Epithelial cell of proximal tubule (primary cell): ENCODE results near the gene SULT6B1. TPM values are rescaled to one million over a fixed set of nuclear protein-coding genes. Genes with fewer than 3 reads are reported as not detected.
"Not testable (repeated sequence)": the region's sequence is repeated elsewhere in the genome, so short reads cannot be mapped to it uniquely, and the experiment has no call there.

Experiments
- DNase-seq: peaks from one replicate; pipeline ENCODE4 v3.0.0-alpha.2; 2011; ENCODE audit warnings: low read depth
- H3K4me3 ChIP-seq: 2 replicates; pipeline ENCODE4 v1.5.1; 2011; ENCODE audit warnings: low read depth, mild to moderate bottlenecking, low read length
- total RNA-seq: library from RNA; depleted of rRNA; stranded (reverse); fragments of >200 nt; gene quantifications from 2 replicates; pipeline ENCODE4 v1.2.3, GENCODE V29; 2015
- TF ChIP-seq, protein P1 (sequence below): conservative IDR thresholded peaks from 2 replicates; pipeline ENCODE4 v1.5.1; 2012; ENCODE audit warnings: low read depth, mild to moderate bottlenecking, low read length

The SULT6B1 gene
- total RNA-seq, 1 donor from 2014 or later, result not detected

DNA sequence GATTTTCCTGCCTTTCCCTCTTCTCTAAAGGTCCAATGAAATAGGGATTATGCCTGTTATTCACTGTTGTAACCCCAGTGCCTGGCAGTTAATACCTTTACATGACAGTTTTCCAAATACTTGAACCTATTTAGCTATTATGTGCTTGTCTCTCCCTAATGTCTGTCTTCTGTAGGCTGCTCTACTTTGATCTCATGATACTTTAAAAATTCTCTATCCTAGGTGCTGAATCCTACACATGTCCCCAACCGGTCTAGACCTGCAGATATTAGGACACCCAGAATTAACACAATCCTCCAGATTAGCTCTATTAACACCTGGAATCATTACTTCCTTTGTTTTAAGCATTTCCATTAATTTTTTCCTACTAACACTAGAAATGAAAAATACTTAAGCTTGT lies 35.6 kb upstream of the SULT6B1 start:
- TF ChIP-seq, protein P1, sequence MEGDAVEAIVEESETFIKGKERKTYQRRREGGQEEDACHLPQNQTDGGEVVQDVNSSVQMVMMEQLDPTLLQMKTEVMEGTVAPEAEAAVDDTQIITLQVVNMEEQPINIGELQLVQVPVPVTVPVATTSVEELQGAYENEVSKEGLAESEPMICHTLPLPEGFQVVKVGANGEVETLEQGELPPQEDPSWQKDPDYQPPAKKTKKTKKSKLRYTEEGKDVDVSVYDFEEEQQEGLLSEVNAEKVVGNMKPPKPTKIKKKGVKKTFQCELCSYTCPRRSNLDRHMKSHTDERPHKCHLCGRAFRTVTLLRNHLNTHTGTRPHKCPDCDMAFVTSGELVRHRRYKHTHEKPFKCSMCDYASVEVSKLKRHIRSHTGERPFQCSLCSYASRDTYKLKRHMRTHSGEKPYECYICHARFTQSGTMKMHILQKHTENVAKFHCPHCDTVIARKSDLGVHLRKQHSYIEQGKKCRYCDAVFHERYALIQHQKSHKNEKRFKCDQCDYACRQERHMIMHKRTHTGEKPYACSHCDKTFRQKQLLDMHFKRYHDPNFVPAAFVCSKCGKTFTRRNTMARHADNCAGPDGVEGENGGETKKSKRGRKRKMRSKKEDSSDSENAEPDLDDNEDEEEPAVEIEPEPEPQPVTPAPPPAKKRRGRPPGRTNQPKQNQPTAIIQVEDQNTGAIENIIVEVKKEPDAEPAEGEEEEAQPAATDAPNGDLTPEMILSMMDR, result no peak
- DNase-seq, result no peak
- no peak overlapping the region for H3K4me3 ChIP-seq

DNA sequence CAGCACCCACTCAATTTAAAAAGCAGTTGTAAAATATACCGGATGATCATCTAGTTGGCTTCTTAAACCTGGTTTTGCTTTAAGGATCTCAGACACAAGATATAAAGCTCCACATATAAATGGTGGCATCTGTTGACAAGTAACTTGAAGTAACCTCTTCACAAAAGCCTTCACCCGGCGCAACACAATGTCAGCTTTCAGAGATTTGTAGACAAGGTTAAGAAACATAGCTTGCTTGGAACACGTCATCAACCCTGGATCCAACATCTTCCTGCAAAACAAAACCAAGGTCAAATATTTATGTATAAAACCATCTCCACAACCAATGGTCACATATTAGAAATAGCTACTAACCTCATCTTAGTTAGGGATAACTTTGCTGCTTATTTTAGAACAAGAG lies 34.7 kb upstream of the SULT6B1 start:
- TF ChIP-seq, protein P1, result no peak
- no peak overlapping the region for H3K4me3 ChIP-seq
- no peak for DNase-seq

DNA sequence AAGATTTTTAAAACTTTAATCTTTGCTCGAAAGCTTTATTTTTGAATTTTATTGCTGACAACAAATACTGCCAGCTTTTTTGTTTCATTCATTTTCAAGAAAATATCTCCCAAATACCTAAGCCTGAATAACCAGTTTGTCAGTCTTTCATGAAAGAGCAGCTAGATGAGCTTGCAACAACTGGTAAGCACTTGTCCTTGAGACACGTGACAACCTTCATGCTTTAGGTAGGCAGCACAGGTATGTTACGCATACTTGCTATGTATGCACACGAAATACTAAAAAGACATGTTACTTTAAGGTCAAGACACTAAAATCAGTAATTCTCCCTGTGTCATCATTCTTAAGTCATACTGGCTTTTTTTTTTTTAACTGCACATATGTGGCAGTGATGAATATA lies 30.6 kb upstream of the SULT6B1 start:
- H3K4me3 ChIP-seq, result no peak overlapping the region
- DNase-seq, result no peak
- TF ChIP-seq, protein P1, result no peak

DNA sequence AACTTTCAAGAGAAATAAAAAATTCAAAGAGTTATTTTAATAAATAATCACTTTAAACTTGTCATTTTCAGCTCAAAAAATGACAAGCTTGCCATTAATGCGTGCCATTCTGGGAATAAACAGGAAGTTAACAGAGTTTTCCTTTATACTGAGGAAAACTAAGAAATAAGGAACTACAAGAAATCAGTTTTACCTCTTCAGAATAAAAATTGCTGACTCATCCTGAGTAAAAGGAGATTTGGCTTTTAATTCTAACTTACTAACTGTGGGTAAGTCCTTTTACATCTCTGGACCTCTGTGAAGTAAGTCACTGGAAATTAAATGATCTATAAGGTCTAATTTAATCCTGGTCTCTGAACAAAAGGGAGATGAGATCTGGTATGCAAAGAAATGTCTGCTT lies 26.8 kb upstream of the SULT6B1 start:
- no peak overlapping the region for H3K4me3 ChIP-seq
- no peak for DNase-seq
- TF ChIP-seq, protein P1, result no peak

- no peak for DNase-seq
- TF ChIP-seq, protein P1, result no peak
- H3K4me3 ChIP-seq, result no peak overlapping the region
Measured at GRCh38 chr2:37211939-37212338, 23.5 kb upstream of the SULT6B1 start.

GRCh38 chr2:37211212-37211611 lies 22.7 kb upstream of the SULT6B1 start:
- TF ChIP-seq, protein P1, result no peak
- DNase-seq, result no peak
- no peak overlapping the region for H3K4me3 ChIP-seq

DNA sequence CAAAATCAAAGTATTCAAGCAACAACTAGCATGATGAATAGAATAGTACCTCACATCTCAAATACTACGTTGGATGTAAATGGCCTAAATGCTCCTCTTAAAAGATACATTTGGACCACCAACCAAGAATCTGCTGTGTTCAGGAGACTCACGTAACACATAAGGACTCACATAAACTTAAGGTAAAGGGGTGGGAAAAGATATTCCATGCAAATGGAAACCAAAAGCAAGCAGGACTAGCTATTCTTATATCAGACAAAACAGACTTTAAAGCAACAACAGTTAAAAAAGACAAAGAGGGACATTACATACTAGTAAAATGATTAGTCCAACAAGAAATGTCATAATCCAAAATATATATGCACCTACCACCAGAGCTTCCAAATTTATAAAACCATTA lies 18.3 kb upstream of the SULT6B1 start:
- not testable (repeated sequence) for DNase-seq, H3K4me3 ChIP-seq
